C1 segment of cervical spinal cord (tissue), 14 donors: ENCODE measurements around the gene SNX1.

Experiments used
- DNase-seq, 14 donors: peaks; one replicate each; lab custom pipeline; 2025; lab: John Stamatoyannopoulos, UW

The SNX1 gene

DNA sequence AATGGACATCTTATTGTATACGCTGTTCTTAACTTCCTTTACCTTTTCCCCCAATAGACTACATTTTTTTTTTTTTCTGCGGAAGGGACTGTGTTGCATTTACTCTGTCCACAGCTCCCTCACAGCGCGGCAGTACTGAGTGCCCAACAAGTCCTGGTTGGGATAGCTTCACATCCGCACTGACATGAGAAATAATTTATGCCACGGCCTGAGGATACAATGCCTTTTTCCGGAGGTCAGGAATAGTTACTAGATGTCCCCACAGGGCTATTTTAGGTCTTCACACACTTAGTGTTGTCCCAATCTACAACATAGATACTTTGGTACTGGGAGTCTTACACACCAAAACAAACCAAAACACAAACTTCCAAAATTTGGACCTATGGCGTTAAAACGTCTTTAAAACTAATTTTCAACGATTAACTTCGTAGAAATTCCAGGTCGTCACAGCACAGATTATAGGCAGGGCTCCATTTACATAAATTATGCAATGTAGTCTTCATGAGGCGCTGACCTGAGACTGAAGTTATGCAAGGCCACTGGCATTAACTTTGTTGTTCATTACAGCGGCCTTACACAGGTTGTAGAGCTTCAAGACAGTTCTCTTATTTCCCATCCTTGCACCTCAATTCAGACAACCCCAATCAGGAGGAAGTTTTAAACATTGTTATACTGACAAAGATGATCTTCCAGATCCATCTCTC lies 68.0 kb downstream of the SNX1 start:
- DNase-seq: peak in 3 of 14 donors; percentile 33 to 59 (median 51)

DNA sequence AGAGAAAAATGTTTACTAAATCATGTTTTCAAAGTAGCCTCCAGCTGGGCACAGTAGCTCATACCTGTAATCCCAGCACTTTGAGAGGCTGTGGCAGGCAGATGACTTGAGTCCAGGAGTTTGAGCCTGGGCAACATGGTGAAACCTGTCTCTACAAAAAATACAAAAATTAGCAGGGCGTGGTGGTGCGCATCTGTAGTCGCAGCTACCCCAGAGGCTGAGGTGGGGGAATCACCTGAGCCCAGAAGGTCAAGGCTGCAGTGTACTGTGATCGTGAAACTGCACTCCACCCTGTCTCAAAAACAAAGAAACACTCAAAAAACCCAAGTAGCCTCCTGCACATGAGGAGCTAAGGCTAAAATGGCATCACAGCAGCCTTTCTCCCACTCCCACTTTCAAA lies 68.7 kb downstream of the SNX1 start:
- DNase-seq: no peak

DNA sequence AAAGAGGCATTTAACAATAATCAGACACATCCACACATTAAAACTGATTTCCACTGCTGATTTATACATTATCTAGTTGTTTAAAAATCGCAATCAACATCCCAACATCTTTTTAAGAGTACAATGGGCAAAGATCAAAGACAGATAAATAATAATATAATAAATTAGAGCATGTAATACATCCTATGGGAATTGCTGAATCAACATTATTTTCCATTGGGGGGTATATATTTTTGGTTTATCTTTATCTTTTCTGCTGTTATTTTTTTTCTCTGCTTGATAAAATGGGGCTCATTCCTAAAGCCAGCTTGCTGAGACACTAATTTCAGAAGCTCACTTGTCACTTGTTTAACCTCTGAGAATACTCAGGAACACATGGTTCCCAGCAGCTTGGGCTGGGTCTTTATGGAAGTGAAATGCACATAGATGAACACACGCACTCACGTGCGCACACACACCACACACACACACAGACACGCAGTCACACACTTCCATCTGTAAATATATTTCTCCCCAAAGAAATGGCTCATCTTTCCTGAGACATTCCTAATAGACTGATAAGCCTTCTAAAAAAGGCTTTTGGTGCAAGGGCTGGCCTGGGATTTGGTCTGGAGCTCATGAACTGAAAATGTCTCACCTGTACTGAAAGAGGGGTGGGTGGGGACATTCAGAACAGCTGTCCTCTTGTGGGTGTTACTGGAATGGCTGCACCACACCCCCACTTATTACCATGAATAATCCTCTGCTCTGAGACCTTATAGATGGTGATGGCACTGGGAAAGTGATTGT lies 70.5 kb downstream of the SNX1 start:
- DNase-seq: no peak

DNA sequence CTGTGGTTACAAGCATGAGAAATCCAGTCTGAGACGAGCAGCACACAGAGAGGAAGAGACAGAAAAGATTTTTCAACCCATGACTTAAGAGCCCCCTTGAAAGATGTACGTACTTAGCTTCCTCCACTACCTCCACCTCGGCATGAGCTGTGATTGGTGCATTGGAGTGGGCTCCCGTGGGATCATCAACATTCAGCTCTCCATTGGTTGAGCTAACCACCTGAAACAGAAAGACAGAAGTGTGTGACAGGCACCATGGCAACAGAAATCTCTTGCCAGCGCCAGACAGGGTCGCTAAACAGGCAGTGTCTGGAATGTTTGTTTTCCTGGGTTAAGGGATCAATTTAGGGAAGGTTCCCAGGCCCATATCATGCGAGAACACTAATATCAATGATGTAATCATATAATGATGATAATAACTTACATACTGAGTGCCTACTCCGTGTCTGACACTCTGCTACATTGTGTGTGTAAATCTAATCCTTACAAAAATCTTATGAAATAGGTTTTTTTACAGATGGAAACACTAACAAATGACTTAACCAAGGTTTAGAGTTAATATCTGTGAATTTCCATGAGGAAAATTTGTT lies 84.5 kb downstream of the SNX1 start:
- DNase-seq: no peak

DNA sequence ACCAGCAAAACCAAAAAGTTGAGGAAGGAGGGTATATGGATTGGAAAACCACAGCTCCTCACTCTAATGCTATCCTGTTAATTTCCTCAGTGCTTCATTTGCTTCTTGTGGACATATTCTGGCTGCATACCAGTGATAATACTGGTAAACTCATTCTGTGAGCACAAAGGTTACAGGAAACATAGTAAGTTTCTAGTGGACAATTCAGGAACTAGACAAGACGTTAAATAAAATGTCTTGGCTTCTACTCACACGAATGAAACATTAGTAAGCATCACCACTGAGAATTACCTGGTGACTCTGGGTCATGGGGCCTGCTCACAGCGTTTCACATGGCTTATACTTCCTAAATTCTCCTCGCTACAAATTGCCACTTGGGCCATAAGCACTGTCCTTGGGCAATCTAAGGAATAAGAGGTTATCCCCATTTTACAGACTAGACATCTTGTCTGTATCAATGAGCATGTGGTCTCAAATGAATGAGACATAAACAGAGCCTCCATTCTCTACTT lies 87.1 kb downstream of the SNX1 start:
- no peak for DNase-seq

DNA sequence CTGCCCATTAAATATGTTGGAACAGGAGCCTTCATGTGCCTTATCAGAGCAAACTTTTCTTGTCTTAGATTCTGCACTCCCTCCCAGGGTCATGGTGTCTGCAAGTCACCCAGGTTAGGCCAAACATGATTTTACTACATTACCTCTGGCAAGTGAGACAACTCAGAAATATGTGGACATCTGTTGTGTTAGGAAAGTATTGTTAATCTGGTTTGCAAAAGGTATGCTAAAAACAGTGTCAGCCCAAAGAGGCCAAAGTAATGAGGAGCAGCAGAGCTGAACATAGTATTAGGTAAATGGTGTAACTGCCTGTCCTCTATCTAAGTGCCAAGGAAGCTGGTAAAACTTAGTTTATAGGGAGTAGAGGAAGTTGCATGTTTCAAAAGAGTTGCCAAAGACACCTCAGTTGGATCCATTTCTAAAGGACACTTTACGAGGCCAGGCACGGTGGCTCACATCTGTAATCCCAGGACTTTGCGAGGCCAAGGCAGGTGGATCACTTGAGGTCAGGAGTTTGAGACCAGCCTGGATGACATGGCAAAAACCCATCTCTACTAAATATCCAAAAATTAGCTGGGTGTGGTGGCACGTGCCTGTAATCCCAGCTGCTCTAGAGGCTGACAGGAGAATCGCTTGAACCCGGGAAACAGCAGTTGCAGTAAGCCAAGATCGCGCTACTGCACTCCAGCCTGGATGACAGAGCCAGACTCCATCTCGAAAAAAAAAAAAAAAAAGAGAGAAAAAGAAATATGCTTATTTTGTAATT lies 89.5 kb downstream of the SNX1 start:
- DNase-seq: no peak

DNA sequence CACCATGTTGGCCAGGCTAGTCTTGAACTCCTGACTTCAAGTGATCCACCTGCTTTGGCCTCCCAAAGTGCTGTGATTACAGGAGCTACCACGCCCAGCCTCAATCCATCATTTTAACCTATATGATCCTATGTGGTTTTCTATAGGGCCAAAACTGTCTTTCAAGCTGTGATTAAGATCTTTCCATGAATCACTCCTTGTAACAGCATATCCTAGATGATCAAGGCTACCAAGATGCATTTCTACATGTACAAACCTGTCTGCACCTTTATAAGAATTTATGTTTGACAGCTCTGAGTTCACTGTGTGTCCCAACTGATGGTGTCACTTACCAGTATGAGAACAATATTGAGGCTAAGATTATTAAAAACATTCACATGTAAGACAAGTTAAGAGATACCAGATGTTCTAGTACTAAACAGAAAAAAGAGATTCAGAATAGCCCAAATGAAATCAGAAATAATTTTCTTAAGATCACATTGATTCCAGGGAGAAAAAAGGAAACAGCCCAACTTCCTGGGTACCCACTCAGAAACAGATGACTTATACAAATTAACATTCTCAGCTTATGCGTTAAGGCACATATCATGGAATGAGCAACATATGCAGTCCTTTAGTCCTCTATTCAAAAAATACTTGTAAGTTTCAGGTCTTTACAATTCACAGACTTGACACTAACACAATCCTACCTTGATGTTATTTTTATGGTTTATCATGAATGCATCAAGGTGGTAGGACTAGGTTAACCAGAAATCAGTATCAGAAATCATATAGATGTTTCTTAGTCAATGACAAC lies 91.8 kb downstream of the SNX1 start:
- DNase-seq: no peak
